ENCODE results near the gene SPAAR. TPM values are rescaled to one million over a fixed set of nuclear protein-coding genes. Genes with fewer than 3 reads are reported as not detected.

SPAAR gene
- total RNA-seq, 1 donor from 2014 or later: not detected

DNA sequence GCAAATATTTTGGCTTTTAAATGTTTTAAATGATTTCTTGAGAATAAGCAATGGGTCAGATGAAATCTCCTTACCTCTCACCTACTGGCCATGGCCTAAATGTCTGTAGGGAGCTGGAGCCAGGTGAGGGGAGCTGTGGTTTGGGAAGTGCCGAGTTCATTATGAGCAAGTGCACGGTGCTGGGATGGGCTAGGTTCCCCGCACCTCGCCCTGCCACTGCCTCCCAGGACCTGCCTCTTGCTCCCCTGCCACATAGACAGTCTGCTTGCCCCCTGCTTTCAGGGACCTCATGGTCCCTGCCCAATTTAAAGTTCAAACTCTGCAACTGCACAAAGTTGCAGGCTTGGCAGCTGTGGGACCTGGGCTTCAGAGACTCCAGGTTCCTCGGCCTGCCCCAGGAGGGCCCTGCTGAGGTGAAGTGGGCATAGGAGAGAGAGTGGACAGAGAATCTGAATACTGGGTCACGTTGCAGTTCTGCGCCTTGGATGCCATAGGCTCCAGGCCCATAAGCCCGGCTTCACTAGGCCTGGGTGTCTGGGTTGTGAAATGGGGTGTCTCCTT lies 44.5 kb upstream of the SPAAR start:
- H3K9me3 Mint-ChIP-seq (ENCODE audit: unreplicated experiment): peaks cover 7% of the 10 kb centered on the region
- no peak overlapping the region for H3K27ac Mint-ChIP-seq (ENCODE audit: unreplicated experiment)
- peaks cover 4% of the 10 kb centered on the region for H3K4me1 Mint-ChIP-seq (ENCODE audit: low read depth, unreplicated experiment)
- TF ChIP-seq, protein P1, sequence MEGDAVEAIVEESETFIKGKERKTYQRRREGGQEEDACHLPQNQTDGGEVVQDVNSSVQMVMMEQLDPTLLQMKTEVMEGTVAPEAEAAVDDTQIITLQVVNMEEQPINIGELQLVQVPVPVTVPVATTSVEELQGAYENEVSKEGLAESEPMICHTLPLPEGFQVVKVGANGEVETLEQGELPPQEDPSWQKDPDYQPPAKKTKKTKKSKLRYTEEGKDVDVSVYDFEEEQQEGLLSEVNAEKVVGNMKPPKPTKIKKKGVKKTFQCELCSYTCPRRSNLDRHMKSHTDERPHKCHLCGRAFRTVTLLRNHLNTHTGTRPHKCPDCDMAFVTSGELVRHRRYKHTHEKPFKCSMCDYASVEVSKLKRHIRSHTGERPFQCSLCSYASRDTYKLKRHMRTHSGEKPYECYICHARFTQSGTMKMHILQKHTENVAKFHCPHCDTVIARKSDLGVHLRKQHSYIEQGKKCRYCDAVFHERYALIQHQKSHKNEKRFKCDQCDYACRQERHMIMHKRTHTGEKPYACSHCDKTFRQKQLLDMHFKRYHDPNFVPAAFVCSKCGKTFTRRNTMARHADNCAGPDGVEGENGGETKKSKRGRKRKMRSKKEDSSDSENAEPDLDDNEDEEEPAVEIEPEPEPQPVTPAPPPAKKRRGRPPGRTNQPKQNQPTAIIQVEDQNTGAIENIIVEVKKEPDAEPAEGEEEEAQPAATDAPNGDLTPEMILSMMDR (IDR thresholded peaks at IDR 0.05; ENCODE audit: partially characterized antibody, unreplicated experiment): no peak
- no peak overlapping the region for H3K4me3 Mint-ChIP-seq (ENCODE audit: unreplicated experiment)
- no peaks in the 10 kb centered on the region for H3K36me3 Mint-ChIP-seq (ENCODE audit: unreplicated experiment)
- peaks cover 6% of the 10 kb centered on the region for H3K27me3 Mint-ChIP-seq (ENCODE audit: unreplicated experiment)
- no peak for DNase-seq

DNA sequence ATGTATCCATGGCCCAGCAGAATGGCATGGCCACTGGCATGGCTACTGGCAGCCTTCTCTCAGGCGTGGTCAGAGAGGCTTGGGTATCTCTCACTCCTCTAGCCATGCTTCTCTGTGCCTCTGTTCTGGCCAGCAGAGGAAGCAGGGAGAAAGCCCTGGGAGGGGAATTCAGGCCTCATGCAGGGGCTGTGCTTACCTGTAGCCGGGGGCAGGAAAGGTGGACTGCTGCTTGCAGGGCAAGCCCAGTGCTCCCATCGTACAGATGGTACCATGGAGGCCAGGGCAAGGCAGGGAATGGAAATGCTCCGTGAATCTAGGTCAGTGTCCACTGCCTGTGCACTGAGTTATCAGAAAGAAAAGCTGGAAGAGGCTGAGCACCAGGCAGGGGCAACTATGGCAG lies 41.8 kb upstream of the SPAAR start:
- peaks cover 5% of the 10 kb centered on the region for H3K27me3 Mint-ChIP-seq (ENCODE audit: unreplicated experiment)
- no peaks in the 10 kb centered on the region for H3K36me3 Mint-ChIP-seq (ENCODE audit: unreplicated experiment)
- DNase-seq: no peak
- H3K4me1 Mint-ChIP-seq (ENCODE audit: low read depth, unreplicated experiment): no peaks in the 10 kb centered on the region
- TF ChIP-seq, protein P1 (IDR thresholded peaks at IDR 0.05; ENCODE audit: partially characterized antibody, unreplicated experiment): no peak
- peaks cover 2% of the 10 kb centered on the region for H3K9me3 Mint-ChIP-seq (ENCODE audit: unreplicated experiment)
- H3K27ac Mint-ChIP-seq (ENCODE audit: unreplicated experiment): no peak overlapping the region
- no peak overlapping the region for H3K4me3 Mint-ChIP-seq (ENCODE audit: unreplicated experiment)

- DNase-seq: no peak
- Mint-ChIP-seq H3K4me3 (ENCODE audit: unreplicated experiment) (no peak overlapping the region), H3K27ac (ENCODE audit: unreplicated experiment) (no peak overlapping the region), H3K36me3 (ENCODE audit: unreplicated experiment) (no peaks in the 10 kb centered on the region), H3K9me3 (ENCODE audit: unreplicated experiment) (peaks cover 2% of the 10 kb centered on the region), H3K27me3 (ENCODE audit: unreplicated experiment) (no peaks in the 10 kb centered on the region), H3K4me1 (ENCODE audit: low read depth, unreplicated experiment) (no peaks in the 10 kb centered on the region)
- TF ChIP-seq, protein P1 (IDR thresholded peaks at IDR 0.05; ENCODE audit: partially characterized antibody, unreplicated experiment): no peak
Observed at GRCh38 chr9:35868933-35869332, 40.4 kb upstream of the SPAAR start.

DNA sequence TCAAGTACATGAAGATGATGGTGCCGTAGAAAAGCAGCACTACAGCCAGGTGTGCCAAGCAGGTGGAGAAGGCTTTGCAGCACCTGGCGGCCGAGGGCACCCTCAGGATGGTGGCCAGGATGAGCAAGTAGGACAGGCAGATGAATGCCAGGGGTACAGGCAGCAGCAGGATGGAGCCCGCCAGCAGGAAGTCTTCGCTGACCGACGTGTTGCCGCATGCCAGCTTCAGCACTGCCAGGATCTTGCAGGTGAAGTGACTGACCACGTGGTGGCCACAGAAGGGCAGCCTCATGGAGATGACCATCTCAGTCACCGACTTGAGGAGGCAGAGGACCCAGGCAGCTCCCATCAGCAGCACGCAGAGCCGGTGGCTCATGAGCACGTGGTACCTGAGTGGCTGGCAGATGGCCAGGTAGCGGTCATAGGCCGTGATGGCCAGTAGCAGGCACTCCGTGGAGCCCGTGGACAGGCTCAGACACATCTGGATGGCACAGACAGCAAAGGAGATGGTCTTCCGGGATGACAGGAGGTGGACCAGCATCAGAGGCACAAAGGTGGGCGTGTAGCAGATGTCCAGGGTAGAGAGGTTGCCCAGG lies 39.6 kb upstream of the SPAAR start:
- H3K36me3 Mint-ChIP-seq (ENCODE audit: unreplicated experiment): no peaks in the 10 kb centered on the region
- H3K4me3 Mint-ChIP-seq (ENCODE audit: unreplicated experiment): no peak overlapping the region
- no peaks in the 10 kb centered on the region for H3K4me1 Mint-ChIP-seq (ENCODE audit: low read depth, unreplicated experiment)
- no peaks in the 10 kb centered on the region for H3K27me3 Mint-ChIP-seq (ENCODE audit: unreplicated experiment)
- no peak overlapping the region for H3K27ac Mint-ChIP-seq (ENCODE audit: unreplicated experiment)
- peaks cover 2% of the 10 kb centered on the region for H3K9me3 Mint-ChIP-seq (ENCODE audit: unreplicated experiment)
- TF ChIP-seq, protein P1 (IDR thresholded peaks at IDR 0.05; ENCODE audit: partially characterized antibody, unreplicated experiment): no peak
- no peak for DNase-seq

DNA sequence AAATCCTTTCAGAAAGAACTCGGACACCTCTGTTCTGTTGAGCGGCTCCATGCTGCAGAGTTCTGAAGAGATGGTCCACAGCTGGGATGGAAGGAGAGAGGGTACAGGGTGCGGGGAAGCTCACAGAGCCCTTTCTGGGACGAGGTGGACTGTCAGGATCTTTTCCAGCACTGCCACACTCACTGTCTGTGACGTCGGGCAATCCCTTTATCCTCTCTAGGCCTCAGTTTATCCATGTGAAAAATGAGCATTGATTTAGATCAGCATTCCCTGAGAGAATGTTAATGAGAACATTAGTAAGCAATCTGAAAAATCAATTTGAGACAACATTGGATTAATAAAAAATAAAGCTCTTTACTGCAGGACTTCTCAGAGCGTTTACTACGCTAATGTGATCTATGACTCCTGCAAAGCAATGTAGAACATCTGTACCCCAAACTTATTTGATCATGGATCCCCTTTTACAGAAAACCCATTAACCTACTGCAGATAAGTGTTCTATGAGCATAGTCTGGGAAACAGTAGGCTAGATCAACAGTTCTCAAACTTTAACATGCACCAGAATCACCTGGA lies 38.9 kb upstream of the SPAAR start, which contains the start of gene OR13J1:
Gene OR13J1 (minus strand): TSS at position 51 of the 573 bp plus-strand sequence. CDS start 0 bp downstream, at position 51.
- Mint-ChIP-seq H3K4me1 (ENCODE audit: low read depth, unreplicated experiment) (no peaks in the 10 kb centered on the region), H3K9me3 (ENCODE audit: unreplicated experiment) (peaks cover 2% of the 10 kb centered on the region), H3K27ac (ENCODE audit: unreplicated experiment) (no peak within 1 kb of the TSS), H3K4me3 (ENCODE audit: unreplicated experiment) (no peak within 1 kb of the TSS), H3K36me3 (ENCODE audit: unreplicated experiment) (peaks cover under 1% of the 10 kb centered on the region), H3K27me3 (ENCODE audit: unreplicated experiment) (no peaks in the 10 kb centered on the region)
- TF ChIP-seq, protein P1 (IDR thresholded peaks at IDR 0.05; ENCODE audit: partially characterized antibody, unreplicated experiment): no peak
- DNase-seq: no peak

All from glutamatergic neuron (in vitro differentiated cells).